ENCODE data around the gene MTHFD1. TPM values are rescaled to one million over a fixed set of nuclear protein-coding genes. Genes with fewer than 3 reads are reported as not detected.
A peak's percentile ranks its signal among the peaks of the same experiment; 100 is the strongest.

Gene MTHFD1
- total and polyA plus RNA-seq, 9 of the 15 experiments (the other 6 are each of a cell fraction or from before 2014, with no cell fraction given): 66.7 to 158 (median 90.9) TPM

DNA sequence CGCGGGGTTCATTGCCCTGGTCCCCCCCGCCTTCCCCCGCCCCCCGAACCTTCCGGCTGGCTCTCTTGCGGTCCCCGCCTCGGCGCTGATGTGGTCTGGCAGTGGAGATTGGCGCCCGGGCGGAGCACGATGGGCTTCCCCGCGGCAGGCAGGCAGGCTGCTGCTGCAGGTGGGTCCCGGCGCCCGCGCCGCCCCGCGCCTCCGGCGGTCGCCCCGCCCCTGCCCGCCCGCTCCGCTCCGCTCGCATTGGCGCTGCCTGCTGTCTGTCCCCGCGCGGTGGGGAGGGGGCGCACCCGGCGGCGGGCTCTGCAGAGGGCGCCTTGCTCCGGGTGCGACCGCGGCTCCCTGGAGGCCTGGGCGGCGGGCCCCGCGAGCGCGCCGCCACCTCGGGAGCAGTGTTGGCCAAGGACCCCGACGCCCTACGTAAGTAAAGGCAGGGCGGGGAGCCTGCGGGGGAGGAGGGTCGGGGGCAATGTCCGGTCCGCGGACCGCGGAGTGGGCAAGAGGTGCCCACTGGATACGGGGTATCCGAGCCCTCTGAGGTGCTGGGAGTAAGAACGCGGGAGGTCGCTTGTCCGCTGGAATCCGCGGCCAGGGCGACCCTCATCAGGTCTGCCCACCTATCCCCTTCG is 77.2 kb downstream of the MTHFD1 start, which contains the start of gene AKAP5:
Gene AKAP5 (plus strand): TSS at position 309 of the 632 bp plus-strand sequence. CDS start 2,896 bp downstream, outside the sequence.
- intact Hi-C loops (cut with micrococcal nuclease): loop anchor here (5.0 kb wide), 1 partner anchor 42 kb away; no protein-coding TSS in a partner anchor
- H3K36me3 ChIP-seq (ENCODE audit: control insufficient read depth, insufficient read depth, low read length): peaks cover 4% of the 10 kb centered on the region; the same call in 1 of the 3 replicates
- peak within 1 kb of the TSS; percentile 62 for H2AFZ ChIP-seq (ENCODE audit: low read depth, low read length)
- FAIRE-seq: no peak
- no peak within 1 kb of the TSS for H3K27ac ChIP-seq (ENCODE audit: extremely low read depth, low read depth, low read length)
- in situ Hi-C loops (cut with MboI): loop anchor here (10.0 kb wide), 1 partner anchor 121 kb away; no protein-coding TSS in a partner anchor
- BruUV-seq (replicated peaks): no TSS peak
- WGBS (ENCODE audit: insufficient coverage, low coverage, missing lambda C conversion rate): 4% methylated on average over 13 of the region's 74 CpGs
- ATAC-seq: peak; percentile 94
- no peaks in the 10 kb centered on the region for H3K79me2 ChIP-seq (ENCODE audit: control insufficient read depth, insufficient read depth, low read length)
- peaks cover 8 to 9% of the 10 kb centered on the region in 2 experiments; a peak in 4 of 5 replicates for H3K4me1 ChIP-seq (replicated peaks in 1 of 2; ENCODE audit: control insufficient read depth in 2 of 2, insufficient read depth in 2 of 2, low read length in 2 of 2)
- H4K20me1 ChIP-seq (replicated peaks; ENCODE audit: control insufficient read depth, insufficient read depth, low read length): no peaks in the 10 kb centered on the region; the same call in 1 of the 2 replicates
- H3K9me1 ChIP-seq (ENCODE audit: control insufficient read depth, insufficient read depth, low read length): no peaks in the 10 kb centered on the region
- peak within 1 kb of the TSS; percentile 69 for H3K4me2 ChIP-seq (ENCODE audit: insufficient read depth, low read length)
- CTCF ChIA-PET (ENCODE audit: low intra/inter-chr PET ratio): no interaction called here
- H3K9ac ChIP-seq (ENCODE audit: insufficient read depth in 1 of 2, low read depth in 2 of 2, low read length in 2 of 2): peak within 1 kb of the TSS; percentile 30 to 90; a peak in 3 of 4 replicates
- no peaks in the 10 kb centered on the region for H3K9me3 ChIP-seq (replicated peaks; ENCODE audit: control insufficient read depth, insufficient read depth, low read depth, low read length)
- DNase-seq (ENCODE audit: extremely low read depth in 1 of 4, low spot score in 3 of 4): peak; percentile 60 to 88 (median 82)
- POLR2A ChIA-PET: interaction anchor here (0.6 to 1.5 kb wide), 5 partner anchors 9 to 674 kb away, joined by 3 read pairs; no protein-coding TSS in a partner anchor
- no peaks in the 10 kb centered on the region for H3K27me3 ChIP-seq (ENCODE audit: control insufficient read depth in 2 of 2, insufficient read depth in 2 of 2, low read length in 2 of 2)
- H3K4me3 ChIP-seq: peak within 1 kb of the TSS; percentile 57
- TF ChIP-seq ZNF785 (CRISPR knock-in tag; IDR thresholded peaks at IDR 0.05) (no peak), RBM25 (IDR thresholded peaks at IDR 0.05; ENCODE audit: low read depth, low read length, severe bottlenecking) (peak; percentile 63), MAZ (CRISPR knock-in tag; conservative IDR thresholded peaks at IDR 0.05 in 1 of 2, IDR thresholded peaks at IDR 0.05 in 1 of 2) (peak in 1 of 2 experiments; percentile 63; a peak in 1 of 4 replicates), ZNF24 (IDR thresholded peaks at IDR 0.05) (no peak), SP2 (IDR thresholded peaks at IDR 0.05; ENCODE audit: extremely low read depth, low read depth, low read length, poor library complexity, severe bottlenecking) (peak; percentile 24), RB1 (IDR thresholded peaks at IDR 0.05; ENCODE audit: low read depth) (peak; percentile 46; the same call in 1 of the 2 replicates), ZC3H11A (IDR thresholded peaks at IDR 0.05; ENCODE audit: low read depth, low read length) (no peak), GATAD2B (IDR thresholded peaks at IDR 0.05; ENCODE audit: borderline replicate concordance) (0 out of 2 replicates have a peak, but pooled peaks have one; percentile 44), ZC3H4 (CRISPR knock-in tag; IDR thresholded peaks at IDR 0.05; ENCODE audit: borderline replicate concordance) (no peak), NFYB (IDR thresholded peaks at IDR 0.05; ENCODE audit: extremely low read depth, insufficient read length) (peak; percentile 42), RBBP5 (IDR thresholded peaks at IDR 0.05; ENCODE audit: borderline replicate concordance, insufficient read depth, low read length, poor library complexity, severe bottlenecking) (peak; percentile 54), RBFOX2 (IDR thresholded peaks at IDR 0.05; ENCODE audit: low read depth, low read length) (peak; percentile 40; the same call in 1 of the 2 replicates)
- TF ChIP-seq, protein P1, sequence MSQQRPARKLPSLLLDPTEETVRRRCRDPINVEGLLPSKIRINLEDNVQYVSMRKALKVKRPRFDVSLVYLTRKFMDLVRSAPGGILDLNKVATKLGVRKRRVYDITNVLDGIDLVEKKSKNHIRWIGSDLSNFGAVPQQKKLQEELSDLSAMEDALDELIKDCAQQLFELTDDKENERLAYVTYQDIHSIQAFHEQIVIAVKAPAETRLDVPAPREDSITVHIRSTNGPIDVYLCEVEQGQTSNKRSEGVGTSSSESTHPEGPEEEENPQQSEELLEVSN (IDR thresholded peaks at IDR 0.05; ENCODE audit: borderline replicate concordance in 1 of 2, extremely low read depth in 1 of 2, insufficient read depth in 1 of 2, insufficient read length in 1 of 2, low read depth in 1 of 2, low read length in 1 of 2, poor library complexity in 1 of 2, severe bottlenecking in 1 of 2): peak in 1 of 2 experiments; percentile 69
- TF ChIP-seq, protein P2, sequence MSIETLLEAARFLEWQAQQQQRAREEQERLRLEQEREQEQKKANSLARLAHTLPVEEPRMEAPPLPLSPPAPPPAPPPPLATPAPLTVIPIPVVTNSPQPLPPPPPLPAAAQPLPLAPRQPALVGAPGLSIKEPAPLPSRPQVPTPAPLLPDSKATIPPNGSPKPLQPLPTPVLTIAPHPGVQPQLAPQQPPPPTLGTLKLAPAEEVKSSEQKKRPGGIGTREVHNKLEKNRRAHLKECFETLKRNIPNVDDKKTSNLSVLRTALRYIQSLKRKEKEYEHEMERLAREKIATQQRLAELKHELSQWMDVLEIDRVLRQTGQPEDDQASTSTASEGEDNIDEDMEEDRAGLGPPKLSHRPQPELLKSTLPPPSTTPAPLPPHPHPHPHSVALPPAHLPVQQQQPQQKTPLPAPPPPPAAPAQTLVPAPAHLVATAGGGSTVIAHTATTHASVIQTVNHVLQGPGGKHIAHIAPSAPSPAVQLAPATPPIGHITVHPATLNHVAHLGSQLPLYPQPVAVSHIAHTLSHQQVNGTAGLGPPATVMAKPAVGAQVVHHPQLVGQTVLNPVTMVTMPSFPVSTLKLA (conservative IDR thresholded peaks at IDR 0.05): no peak
